GM18868 (cell line): ENCODE data around the gene MXRA7.
"Not testable (repeated sequence)": the region's sequence is repeated elsewhere in the genome, so short reads cannot be mapped to it uniquely, and the experiment has no call there.

Experiments
- ATAC-seq: cut with Tn5 transposase; IDR thresholded peaks from one replicate; pipeline ENCODE4 v1.9.1; 2021; ENCODE audit warnings: mild to moderate bottlenecking, moderate library complexity; ENCODE audit not compliant: unreplicated experiment

Gene MXRA7

DNA sequence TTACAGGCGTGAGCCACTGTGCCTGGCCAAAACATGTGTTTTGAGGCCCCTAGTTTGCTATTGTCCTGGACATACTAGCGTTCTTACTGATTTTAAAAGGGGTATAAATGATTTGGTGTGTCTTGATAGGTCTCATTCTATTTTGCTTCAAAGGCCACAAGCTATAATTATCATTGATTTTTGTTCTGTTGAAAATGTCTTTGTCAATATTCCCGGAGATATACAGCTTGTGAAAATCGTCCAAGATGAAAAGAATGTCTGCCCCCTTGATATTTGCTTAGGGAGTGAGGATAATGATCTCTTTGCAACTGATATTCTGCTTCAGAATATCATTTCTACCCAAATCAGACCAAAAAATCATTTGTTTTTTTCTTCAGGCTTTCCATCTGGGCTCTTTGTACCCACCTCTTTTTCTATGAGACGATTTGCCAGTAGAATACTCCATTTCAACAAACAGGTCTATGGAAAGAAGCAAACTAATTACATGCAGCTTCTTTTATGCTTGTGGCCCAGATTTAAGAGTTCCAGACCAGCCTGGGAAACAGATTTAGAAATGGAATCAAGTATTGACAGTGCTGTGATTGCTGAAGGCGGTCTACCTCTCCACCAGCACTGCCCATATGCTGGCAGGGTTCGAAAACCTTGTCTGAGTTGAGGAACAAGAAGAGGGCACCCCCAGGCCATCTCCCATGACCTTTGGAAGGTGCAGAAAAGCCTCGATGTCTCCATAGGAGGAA is 53.1 kb downstream of the MXRA7 start:
- ATAC-seq: no peak

DNA sequence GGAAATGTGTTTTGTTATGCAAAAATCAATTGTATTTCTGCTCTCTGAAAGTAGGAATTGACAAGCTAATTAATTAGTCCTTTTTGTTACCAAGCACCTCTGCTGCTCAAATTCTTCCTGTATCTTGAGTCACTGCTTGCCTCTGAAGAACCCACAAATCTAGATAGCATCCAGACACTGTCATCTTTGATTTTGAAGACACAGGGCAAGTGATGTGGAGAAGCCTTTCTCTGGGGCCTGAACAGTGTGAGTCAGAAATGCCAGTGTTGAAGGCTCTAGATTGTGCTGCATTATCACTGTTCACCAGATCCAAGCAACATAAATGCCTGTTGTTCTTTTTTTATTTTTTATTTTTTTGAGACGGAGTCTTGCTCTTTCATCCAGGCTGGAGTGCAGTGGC is 56.4 kb downstream of the MXRA7 start:
- ATAC-seq: no peak

DNA sequence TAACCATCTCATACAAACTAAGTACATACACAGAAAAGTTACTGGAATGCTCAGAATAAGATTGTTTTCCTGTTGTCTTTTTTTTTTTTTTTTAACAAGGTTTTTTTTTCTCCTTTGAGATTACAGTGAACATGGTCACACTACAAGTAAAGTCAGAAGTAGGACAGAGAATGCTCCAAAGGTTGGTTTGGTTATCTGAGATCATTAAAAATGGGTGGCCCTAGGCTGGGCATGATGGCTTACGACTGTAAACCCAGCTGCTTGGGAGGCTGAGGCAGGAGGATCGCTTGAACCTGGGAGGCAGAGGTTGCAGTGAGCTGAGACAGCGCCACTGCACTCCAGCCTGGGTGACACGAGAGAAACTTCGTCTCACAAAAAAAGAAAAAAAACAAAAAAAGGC is 60.3 kb downstream of the MXRA7 start:
- ATAC-seq: no peak

DNA sequence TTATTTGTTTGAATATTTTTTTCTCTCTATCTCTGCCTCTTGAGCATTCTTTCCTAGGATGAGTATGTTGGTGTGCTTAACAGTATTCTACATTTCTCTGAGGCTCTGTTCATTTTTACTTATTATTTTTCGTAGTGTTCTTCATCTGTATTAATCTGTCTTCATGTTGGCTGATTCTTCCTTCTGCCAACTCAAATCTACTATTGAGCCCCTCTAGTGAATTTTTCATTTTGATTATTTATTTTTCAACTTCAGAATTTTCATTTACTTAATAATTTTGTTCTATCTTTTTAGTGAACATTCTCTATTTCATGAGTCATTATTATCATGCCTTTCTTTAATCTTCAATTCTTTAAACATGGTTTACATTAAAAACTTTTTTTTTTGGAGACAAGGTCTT is 64.1 kb downstream of the MXRA7 start:
- no peak for ATAC-seq

DNA sequence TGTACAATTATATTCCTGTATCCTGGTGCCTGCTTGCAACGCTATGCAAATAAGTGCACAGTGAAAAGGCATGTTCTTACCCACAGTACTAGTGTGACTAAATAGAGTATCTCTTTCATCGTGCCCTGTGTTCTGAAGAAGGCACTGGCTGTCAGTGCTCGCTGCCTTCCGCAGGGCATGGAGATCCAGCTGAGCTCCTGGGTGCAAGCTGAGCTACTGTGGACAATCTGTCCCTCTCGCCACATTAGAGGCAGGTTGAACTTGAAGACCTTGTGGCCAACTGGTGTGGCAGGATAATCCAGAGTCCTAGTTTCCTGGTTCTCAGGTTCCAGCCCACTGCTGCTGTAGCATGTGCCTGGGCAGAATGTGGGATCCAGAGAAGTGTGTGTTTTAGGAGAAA is 65.3 kb downstream of the MXRA7 start:
- no peak for ATAC-seq

DNA sequence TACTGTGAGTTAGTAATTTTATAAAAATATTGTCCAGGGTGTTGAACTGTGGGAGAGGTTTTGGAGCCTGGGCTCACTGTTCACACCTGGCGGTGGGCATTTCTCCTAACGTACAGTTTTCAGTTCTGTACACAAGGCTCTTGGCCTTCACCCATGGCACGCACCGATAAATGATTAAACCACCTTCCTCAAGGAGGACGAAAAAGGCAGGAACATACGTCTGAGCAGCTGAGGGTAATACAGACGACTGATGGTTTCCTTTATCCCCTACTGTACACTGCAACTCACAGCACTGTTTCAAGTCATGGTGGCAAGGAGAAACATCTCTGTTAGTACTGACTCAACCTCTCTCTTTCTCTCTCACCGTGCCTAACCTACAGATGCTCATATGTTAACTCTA is 65.8 kb downstream of the MXRA7 start:
- ATAC-seq: no peak

DNA sequence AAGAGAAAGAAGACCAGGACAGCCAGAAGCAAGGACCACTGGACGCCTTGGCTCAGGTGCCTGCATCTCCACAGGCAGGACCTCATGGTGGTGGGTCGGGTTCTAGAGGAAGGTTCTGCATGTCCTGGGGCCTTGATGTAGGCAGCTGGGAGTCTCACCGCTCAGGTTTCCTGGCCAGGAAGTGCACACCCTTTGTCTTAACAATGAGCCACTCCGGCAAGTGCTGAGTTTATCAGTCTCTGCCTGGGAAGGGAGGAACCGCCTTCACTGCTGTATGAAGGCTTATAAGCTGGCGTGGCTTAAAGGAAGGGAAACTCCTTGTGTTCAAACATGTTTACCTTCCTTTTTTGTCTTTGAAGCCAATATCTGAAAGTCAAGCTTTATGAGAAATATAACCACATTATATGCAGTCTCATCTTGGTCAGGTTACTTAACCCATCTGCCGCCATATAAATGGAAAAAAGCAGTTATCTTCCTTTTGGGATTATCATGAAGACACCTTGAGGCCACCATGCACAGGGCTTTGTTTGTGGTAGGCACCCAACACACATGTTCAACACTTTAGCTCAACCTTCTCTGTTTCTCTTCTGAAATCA is 67.1 kb downstream of the MXRA7 start, which contains the start of gene ST6GALNAC1:
Gene ST6GALNAC1 (minus strand): TSS at position 205 of the 596 bp plus-strand sequence. CDS start 119 bp downstream, at position 86.
- no peak for ATAC-seq

DNA sequence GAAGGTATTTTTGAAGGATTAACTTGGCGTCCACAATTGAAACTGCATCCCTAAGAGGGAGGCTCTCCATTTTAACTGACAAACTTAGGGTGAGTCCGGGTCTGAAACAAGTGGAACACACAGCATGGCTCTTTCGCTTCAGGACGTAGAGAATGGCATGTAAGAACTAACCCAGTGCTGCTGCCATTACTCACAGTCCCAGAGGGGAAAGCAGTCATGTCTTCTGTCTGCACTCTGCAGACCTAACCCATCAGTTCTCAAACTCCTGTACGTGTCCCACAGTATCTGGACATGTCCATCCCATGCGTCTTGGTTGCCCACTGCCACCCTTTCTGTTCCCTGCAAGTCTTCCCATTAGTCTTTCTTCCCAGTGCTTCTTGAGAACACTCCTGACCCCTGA is 67.8 kb downstream of the MXRA7 start:
- ATAC-seq: no peak

DNA sequence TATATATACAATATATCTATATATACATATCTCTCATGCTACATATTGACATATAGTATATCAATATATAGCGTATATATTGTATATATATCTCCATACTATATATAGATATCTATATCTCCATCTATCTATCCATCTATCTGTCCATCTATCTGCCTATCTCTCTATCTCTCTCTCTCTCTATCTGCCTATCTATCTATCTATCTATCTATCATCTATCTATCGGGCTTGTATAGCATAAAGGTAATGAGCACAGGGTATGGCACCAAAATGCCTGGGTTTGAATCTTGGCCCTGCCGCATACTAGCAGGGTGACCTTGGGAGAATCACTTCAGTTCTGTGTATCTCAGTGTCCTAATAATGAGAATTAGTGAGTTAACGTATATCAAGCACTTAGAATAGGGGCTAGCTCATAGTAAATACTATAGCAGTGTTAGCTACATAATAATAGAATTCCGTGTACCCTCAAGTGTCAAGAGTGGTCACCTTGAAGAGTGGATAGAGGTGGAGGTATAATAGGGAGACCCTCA is 68.7 kb downstream of the MXRA7 start:
- ATAC-seq: no peak

DNA sequence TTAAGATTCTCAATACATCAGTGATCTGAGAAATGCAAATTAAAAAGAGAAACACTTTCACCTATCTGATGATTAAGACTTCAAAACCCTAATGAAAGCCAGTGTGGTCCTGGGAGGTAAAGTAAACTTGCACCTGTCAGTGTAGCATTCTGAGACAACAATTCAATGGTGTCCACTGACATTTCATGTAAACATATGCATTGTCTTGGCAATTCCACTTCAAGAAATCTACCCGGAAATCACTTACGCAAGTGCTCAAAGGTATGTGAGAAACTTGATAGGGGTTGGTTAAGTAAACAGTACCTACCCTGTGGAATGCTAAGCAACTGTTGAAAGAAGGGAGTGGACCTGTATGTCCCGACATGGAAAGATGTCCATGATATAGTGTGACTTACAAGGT is 69.3 kb downstream of the MXRA7 start:
- ATAC-seq: no peak

DNA sequence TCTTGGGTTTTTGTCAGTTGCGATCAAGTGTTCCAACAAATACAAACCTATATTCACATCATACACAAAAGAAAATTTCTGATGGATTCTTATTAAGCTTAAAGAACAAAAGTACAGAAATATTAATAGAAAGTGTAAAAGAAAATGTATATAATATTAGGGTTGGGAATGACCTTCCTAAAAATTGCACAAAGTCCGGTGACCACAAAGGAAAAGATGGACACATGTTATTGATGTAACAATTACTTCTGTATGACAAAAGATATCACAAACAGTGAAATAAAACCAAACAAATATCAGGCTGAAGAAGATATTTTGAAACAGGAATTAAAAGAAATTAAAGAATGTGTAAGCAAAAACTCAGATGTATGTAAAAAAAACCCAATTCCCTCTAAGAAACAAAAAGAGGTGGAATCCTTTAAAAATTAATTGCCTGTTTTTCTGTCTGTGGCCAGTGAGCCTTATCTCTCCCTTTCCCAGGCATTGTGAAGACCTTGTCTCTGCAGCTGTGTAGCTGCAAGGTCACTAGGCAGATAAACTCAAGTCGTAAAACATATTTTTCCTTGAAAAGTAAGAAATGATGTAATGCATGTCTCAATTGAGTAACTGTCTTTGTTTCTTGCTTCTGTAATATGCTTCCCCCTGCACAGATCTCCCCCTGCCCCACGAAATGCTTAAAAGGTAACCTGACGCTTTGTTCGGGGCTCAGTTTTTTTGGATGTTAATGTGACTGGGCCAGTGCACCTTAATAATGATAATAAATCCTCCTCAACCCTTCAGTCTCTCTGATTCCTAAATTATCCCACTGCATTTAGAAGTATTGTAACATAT is 70.0 kb downstream of the MXRA7 start:
- no peak for ATAC-seq

DNA sequence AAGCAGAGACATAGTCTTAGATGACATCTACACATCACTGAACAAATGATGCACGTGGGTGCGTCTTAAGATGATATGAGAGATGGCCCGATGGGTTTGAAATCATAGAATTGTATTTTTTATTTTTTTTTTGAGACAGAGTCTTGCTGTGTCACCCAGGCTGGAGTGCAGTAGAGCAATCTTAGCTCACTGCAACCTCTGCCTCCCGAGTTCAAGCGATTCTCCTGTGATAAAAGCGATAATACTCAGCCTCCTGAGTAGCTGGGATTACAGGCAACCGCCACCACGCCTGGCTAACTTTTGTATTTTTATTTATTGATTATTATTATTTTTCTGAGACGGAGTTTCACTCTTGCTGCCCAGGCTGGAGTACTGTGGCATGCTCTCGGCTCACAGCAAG is 72.5 kb downstream of the MXRA7 start:
- ATAC-seq: no peak

DNA sequence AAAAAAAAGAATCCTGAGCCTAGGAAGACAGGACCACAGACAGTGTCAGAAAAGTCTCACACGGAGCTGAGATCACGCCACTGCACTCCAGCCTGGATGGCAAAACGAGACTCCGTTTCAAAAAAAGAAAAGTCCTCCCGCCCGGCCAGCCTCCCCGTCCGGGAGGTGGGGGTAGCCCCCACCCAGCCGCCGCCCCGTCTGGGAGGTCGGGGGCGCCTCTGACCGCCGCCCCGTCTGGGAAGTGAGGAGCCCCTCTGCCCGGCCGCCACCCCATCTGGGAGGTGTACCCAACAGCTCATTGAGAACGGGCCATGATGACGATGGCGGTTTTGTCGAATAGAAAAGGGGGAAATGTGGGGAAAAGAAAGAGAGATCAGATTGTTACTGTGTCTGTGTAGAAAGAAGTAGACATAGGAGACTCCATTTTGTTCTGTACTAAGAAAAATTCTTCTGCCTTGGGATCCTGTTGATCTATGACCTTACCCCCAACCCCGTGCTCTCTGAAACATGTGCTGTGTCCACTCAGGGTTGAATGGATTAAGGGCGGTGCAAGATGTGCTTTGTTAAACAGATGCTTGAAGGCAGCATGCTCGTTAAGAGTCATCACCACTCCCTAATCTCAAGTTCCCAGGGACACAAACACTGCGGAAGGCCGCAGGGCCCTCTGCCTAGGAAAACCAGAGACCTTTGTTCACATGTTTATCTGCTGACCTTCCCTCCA is 74.1 kb downstream of the MXRA7 start:
- not testable (repeated sequence) for ATAC-seq

DNA sequence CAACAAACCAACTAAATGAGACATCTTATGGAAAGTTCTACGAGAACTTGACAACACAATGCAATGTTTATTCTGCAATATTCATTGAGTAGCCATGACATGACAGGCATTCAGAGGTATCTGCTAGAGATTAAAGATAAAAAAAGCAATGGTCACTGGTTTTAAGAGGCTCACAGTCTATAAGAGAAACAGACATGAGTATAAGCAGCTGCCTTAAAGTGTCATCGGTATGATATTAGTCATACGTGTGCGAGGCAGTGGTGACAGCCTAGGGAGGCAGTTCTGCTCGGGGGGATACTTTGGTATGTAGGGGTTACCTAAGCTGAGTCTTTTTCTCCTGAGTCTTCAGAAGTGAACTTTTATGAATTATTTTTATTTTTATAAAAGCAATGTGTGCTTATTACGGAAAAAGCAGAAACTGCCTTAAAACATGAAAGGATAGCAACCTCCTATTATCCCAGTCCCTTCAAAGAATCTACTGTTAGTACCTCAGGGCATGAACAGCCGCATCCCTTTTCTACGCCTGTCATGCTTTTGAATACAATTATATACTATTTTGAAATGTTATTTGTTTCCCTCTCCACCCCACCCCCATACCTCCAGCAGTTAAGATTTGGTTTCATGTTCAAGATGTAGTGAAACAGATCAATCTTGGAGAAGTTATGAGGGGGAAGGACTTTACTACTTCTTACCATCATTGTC is 75.0 kb downstream of the MXRA7 start:
- no peak for ATAC-seq

DNA sequence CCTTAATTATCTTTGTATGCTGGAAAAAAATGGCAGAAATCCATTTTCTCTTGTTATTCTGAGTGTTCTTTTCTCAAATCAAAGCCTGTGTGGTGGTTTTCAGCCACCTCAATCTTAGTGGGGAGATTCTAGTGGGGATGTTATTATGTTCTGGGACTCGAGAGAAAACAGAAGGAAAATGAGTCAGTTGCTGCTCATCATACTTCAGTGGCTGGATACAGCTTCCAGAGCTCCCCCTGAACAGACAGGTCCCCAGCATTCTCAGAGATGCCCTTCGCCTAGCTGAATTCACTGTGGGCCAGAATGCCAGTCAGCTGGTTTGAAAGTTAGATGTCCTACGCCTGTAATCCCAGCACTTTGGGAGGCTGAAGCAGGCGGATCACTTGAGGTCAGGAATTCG is 75.7 kb downstream of the MXRA7 start:
- ATAC-seq: no peak

DNA sequence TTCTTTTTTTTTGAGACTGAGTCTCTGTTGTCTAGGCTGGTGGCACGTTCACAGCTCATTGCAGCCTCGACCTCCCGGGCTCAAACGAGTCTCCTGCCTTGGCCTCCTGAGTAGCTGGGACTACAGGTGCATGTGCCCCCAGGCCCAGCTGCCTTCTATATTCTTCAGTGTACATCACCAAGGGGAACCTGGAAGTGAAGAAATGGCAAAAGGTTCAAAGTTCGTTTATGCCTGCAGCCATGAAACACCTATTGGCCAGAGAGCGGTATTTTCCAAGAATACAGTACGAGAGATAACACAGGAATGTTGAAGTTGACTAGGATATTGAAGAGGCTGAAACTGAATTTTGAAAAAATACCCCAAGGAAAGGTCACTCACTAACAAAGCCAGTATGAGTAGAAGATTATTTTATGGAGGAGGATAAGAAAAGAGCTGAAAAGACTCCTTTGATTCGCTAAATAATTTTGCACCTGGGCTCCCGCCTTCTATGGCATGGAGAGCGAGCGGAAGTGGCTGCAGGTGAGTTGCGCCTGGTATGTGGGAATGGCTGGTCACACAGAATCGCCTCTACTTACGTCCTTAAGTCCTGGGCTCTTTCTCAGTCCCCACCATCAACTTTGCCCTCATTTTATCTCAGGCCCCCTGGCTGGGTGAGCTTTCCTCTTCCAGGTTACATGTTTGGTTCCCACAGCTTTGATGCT is 77.0 kb downstream of the MXRA7 start:
- ATAC-seq: no peak

DNA sequence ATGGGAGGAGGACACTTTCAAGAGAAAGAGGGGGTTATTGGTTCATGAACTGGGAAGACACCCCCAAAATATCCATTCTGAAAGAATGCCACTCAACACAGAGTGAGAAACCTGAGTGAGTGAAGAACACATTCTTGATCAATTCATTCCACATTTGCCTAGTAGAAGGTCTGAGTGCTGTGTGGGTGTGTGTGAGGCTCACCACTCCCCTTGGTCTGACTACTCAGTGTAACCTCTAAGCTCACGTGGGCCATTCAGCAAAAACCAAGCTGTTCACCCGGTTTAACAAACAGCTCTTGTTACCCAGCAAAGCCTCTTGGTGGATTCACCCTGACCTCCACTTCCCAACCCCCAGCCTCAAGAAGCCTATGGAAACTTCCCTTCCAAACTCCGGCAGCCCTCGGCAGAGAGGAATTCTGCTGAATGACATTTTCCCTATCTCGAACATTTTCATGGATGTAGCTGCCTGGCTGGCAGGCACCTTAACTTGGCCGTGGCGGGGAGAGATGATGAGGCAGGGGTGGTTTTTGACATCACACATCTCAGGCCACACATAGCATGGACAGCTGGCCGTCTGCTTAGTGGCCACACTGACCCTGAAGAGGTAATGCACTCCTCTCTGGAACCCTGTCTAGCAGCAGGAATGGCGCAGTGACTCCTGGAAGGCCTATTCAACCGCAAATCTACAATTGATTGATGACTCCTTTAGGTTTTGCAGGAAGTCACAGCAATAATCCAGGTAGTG is 78.8 kb downstream of the MXRA7 start:
- ATAC-seq: no peak

DNA sequence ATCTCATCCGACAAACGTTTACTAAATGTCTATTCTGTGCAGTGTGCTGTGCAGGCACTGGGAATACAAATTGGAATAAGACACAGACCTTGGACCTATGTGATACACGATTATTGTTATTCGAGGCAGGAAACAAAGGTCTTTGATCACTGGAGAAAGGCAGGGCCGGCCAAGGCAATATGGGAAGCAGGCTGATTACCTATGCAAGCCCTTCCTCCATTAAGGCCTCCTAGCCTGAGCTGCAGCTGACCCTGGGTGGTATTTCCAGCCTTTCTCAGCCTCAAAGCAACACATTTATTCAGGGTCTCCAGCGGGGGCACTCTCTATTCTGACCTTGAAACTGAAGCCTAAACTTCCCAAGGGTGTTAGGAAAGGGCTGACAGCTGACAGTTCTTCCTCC is 80.6 kb downstream of the MXRA7 start:
- ATAC-seq: no peak
